Body of pancreas (tissue), 4 donors: ENCODE results near the gene UNC119B.

ENCODE experiments used
- POLR2A ChIP-seq, 3 donors: fragments of 450-650 bp; IDR thresholded peaks; one replicate each; pipeline ENCODE4 v1.6.1; 2016; ENCODE audit warnings: antibody characterized with exemption in 3 of 3, mild to moderate bottlenecking in 2 of 3
- TF ChIP-seq, protein P1 (sequence below), 7 experiments: fragments of 450-650 bp in 4 of 7; fragments of 200-600 bp in 3 of 7; sonication (generic) in 3 of 7; IDR thresholded peaks; one replicate each; pipeline ENCODE4 v1.5.1; 2016 to 2019; ENCODE audit warnings: antibody characterized with exemption in 7 of 7

DNA sequence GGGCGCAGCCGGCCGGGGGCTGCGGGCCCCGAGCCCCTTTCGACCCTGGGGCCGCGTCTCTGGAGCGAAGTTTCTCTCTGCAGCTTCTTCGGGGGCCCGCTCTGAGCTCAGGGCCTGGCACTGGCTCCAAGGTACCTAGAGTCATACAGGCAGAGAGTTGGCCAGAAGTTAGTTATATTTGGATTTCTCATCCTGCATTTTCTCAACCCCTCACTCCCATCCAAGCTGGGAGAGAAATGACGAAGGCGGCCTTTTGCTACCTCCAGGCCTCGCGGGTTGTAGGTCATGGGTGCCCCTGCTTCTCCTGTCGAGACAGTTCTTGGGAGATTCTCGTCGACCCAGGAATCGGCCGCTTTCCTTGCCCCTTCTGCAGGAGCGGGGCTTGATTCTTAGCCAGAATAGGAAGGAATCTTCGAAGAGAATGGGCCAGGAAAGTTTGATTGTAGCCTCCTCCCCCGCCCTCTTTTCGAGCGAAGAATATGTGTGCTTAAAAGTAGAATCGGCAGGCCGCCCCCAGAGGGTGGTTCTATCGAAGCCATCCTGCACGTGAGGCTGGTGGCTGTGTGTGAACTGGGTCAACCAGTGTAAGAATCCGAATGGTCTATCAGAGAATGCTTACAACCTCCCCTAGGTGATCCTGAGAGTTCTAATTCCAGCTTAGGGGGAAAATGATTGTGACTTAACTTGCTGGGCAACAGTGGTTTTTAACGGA is 22.5 kb upstream of the UNC119B start:
- TF ChIP-seq POLR2A (IDR thresholded peaks at IDR 0.05): no peak
- TF ChIP-seq, protein P1, sequence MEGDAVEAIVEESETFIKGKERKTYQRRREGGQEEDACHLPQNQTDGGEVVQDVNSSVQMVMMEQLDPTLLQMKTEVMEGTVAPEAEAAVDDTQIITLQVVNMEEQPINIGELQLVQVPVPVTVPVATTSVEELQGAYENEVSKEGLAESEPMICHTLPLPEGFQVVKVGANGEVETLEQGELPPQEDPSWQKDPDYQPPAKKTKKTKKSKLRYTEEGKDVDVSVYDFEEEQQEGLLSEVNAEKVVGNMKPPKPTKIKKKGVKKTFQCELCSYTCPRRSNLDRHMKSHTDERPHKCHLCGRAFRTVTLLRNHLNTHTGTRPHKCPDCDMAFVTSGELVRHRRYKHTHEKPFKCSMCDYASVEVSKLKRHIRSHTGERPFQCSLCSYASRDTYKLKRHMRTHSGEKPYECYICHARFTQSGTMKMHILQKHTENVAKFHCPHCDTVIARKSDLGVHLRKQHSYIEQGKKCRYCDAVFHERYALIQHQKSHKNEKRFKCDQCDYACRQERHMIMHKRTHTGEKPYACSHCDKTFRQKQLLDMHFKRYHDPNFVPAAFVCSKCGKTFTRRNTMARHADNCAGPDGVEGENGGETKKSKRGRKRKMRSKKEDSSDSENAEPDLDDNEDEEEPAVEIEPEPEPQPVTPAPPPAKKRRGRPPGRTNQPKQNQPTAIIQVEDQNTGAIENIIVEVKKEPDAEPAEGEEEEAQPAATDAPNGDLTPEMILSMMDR (IDR thresholded peaks at IDR 0.05): no peak
